ENCODE results near the gene SLC43A3.

DNA sequence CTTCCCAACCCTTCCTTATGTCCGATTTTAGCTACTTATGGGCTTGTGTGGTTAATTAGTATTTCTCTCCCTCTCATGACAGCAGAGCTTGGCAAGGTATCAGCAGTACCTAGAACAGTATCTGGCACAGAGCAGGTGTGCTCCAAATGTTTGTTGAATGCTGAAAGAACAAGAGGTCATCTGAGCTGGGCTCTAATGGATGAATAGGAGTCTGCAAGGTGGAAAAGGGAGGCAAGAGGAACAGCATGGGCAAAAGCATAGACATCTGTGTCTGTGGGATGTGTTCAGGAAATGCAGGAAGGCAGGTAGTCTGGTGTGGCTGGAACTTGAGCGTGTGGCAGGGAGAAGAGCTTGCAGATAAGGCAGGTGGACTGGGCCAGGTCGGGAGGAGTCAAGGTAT is 65.0 kb downstream of the SLC43A3 start:
- TF ChIP-seq, protein P1, sequence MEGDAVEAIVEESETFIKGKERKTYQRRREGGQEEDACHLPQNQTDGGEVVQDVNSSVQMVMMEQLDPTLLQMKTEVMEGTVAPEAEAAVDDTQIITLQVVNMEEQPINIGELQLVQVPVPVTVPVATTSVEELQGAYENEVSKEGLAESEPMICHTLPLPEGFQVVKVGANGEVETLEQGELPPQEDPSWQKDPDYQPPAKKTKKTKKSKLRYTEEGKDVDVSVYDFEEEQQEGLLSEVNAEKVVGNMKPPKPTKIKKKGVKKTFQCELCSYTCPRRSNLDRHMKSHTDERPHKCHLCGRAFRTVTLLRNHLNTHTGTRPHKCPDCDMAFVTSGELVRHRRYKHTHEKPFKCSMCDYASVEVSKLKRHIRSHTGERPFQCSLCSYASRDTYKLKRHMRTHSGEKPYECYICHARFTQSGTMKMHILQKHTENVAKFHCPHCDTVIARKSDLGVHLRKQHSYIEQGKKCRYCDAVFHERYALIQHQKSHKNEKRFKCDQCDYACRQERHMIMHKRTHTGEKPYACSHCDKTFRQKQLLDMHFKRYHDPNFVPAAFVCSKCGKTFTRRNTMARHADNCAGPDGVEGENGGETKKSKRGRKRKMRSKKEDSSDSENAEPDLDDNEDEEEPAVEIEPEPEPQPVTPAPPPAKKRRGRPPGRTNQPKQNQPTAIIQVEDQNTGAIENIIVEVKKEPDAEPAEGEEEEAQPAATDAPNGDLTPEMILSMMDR (IDR thresholded peaks at IDR 0.05; ENCODE audit: insufficient read depth, low read length) = no peak
- TF ChIP-seq POLR2AphosphoS5 (IDR thresholded peaks at IDR 0.05; ENCODE audit: low read depth) (no peak), GABPA (IDR thresholded peaks at IDR 0.05; ENCODE audit: low read depth) (no peak)
- TF ChIP-seq, protein P2, sequence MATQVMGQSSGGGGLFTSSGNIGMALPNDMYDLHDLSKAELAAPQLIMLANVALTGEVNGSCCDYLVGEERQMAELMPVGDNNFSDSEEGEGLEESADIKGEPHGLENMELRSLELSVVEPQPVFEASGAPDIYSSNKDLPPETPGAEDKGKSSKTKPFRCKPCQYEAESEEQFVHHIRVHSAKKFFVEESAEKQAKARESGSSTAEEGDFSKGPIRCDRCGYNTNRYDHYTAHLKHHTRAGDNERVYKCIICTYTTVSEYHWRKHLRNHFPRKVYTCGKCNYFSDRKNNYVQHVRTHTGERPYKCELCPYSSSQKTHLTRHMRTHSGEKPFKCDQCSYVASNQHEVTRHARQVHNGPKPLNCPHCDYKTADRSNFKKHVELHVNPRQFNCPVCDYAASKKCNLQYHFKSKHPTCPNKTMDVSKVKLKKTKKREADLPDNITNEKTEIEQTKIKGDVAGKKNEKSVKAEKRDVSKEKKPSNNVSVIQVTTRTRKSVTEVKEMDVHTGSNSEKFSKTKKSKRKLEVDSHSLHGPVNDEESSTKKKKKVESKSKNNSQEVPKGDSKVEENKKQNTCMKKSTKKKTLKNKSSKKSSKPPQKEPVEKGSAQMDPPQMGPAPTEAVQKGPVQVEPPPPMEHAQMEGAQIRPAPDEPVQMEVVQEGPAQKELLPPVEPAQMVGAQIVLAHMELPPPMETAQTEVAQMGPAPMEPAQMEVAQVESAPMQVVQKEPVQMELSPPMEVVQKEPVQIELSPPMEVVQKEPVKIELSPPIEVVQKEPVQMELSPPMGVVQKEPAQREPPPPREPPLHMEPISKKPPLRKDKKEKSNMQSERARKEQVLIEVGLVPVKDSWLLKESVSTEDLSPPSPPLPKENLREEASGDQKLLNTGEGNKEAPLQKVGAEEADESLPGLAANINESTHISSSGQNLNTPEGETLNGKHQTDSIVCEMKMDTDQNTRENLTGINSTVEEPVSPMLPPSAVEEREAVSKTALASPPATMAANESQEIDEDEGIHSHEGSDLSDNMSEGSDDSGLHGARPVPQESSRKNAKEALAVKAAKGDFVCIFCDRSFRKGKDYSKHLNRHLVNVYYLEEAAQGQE (IDR thresholded peaks at IDR 0.05; ENCODE audit: insufficient replicate concordance, low read depth) = no peak
